ENCODE results near the gene CD9. TPM values are rescaled to one million over a fixed set of nuclear protein-coding genes. Genes with fewer than 3 reads are reported as not detected.
A peak's percentile ranks its signal among the peaks of the same experiment; 100 is the strongest.

Gene CD9
- total RNA-seq, 2 experiments from 2014 or later, result 1.5 to 2.3 TPM

DNA sequence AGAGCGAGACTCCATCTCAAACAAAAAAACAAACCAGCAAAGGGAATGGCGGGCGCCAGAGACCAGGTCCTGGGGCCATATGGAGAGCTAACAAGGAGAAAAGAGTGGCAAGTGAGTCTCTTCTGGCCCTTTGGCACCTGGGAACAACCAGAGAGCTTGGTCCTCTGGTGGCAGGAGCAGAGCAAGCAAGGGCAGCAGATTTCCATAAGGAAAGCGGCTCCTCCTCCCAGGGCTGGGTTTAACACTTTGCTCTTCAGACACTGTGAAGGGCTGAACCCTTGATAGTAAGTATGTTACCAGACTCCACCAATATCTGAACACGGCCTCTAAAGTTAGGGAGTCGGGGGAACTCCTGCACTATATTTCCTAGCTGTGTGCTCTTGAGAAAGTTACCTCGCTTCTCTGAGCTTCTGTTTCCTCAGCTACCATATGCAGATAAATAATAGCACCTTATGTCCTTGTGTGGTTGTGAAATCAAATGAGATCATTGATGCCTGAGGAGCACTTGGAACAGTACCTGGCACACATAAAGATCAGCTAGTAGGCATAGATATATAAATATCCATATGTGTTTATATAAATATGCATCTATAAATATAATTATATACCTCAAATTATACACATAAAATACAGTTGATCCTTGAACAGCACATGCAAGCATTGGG, 76.9 kb downstream of the CD9 start:
- Mint-ChIP-seq H3K4me3 (no peak overlapping the region), H3K36me3 (no peaks in the 10 kb centered on the region), H3K4me1 (ENCODE audit: low read depth) (peaks cover 19% of the 10 kb centered on the region), H3K9me3 (no peaks in the 10 kb centered on the region), H3K27ac (peak overlapping the region; percentile 28), H3K27me3 (peaks cover 39% of the 10 kb centered on the region)
- DNase-seq, result no peak
- ChIA-PET POLR2A (interaction anchor here (1.4 kb wide), 1 partner anchor 77 kb away, joined by 3 read pairs; the partner anchor contains the start of gene CD9), CTCF (interaction anchor here (0.6 to 10.0 kb wide), 10 partner anchors 10 to 288 kb away, joined by 3 to 255 read pairs (median 10); partner anchors contain the start of gene CD9)
- intact Hi-C loops (cut with micrococcal nuclease), result loop anchor here (5.0 kb wide), 1 partner anchor 45 kb away; no protein-coding TSS in a partner anchor

DNA sequence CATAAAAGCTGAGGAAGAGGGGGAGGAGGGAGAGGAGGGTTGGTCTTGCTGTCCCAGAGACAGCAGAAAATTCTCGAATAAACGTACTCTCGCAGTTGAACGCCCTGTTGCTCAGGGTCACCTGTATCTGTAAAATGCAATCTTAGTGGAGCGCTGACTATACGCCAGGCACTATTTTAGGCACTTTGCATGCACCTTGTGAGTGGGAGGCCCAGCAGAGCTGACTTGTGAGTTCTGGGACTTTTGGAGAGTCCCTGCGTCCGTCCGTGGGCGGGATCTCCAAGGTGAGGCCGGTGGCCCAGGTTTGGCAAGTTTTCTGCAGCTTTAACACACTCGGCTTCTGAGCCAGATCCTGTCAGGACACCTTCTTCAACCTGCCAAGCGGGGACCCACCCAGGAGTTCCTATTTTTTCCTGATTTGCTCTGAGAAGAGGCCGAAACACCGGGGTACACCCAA, 77.8 kb downstream of the CD9 start:
- peak; percentile 73 for DNase-seq
- POLR2A ChIA-PET, result interaction anchor here (1.4 kb wide), 1 partner anchor 78 kb away, joined by 3 read pairs; the partner anchor contains the start of gene CD9
- intact Hi-C loops (cut with micrococcal nuclease), result loop anchor here (1.0 to 5.0 kb wide), 3 partner anchors 46 to 215 kb away; no protein-coding TSS in a partner anchor
- Mint-ChIP-seq H3K27ac (no peak overlapping the region), H3K27me3 (peaks cover 39% of the 10 kb centered on the region), H3K4me3 (peak overlapping the region; percentile 74), H3K36me3 (no peaks in the 10 kb centered on the region), H3K9me3 (no peaks in the 10 kb centered on the region), H3K4me1 (ENCODE audit: low read depth) (peaks cover 9% of the 10 kb centered on the region)
- CTCF ChIA-PET, result interaction anchor here (0.6 to 10.0 kb wide), 15 partner anchors 10 to 289 kb away, joined by 4 to 255 read pairs (median 6); partner anchors contain the start of gene CD9

DNA sequence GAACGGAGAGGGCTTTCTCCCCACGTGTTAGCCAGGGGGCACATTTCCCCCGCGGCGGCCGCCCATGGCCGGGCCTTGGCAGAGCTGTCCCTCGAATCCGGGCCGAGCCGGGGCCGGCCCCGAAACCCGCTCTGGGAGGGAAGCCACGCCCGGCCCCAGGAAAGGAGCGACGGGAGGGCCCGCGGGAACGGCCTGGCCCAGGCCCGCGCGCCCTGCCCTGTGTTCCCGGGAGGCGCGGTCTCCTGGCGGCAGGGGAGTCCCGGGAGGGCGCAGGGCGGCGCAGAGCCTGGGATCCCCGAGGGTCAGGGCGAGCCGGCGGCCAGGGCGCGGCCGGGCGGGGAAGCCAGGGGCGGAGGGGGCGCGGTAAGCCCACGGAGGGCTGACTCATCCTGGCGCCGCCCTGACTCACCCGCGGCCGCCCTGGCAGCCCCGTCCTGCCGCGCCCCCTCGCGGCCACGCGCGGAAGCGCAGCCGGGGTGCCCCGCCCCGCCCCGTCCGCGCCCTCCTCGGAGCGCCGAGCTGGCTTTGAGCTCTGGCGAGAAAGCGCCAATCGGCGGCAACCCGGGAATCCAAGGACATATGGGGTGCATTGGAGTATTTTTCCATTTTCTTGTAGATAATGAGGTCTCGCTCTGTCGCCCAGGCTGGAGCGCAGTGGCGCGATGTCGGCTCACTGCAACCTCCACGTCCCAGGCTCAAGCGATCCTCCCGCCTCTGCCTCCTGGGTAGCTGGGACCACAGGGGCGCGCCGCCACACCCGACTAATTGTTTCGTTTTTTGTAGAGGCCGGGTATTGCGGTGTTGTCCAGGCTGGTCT, 78.4 kb downstream of the CD9 start:
- peaks cover 6% of the 10 kb centered on the region for H3K4me1 Mint-ChIP-seq (ENCODE audit: low read depth)
- H3K27me3 Mint-ChIP-seq, result peaks cover 38% of the 10 kb centered on the region
- DNase-seq, result peak; percentile 88
- H3K4me3 Mint-ChIP-seq, result peak overlapping the region; percentile 74
- intact Hi-C loops (cut with micrococcal nuclease), result loop anchor here (1.0 to 5.0 kb wide), 3 partner anchors 46 to 215 kb away; no protein-coding TSS in a partner anchor
- H3K9me3 Mint-ChIP-seq, result no peaks in the 10 kb centered on the region
- H3K36me3 Mint-ChIP-seq, result no peaks in the 10 kb centered on the region
- ChIA-PET CTCF (interaction anchor here (0.6 to 10.0 kb wide), 33 partner anchors 9 to 723 kb away, joined by 3 to 255 read pairs (median 5); partner anchors contain the start of gene CD9), POLR2A (no interaction called here)
- no peak overlapping the region for H3K27ac Mint-ChIP-seq

DNA sequence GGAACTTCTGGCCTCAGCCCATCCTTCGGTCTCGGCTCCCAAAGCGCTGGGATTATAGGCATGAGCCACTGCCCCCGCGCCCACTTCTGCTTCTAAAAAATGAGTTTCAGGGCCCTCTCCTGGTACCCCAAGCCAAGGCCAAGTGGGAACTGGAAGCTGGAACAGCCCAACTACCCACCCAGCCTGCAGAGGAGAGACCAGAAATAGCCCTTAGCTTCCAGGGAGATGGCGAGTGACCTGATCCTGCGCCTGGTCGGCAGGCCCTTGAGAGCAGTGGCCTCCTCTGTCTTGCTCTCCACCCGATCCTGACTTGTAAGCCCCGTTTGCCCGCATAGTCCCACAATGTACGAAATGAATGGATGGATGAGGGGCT, 79.0 kb downstream of the CD9 start:
- no peaks in the 10 kb centered on the region for H3K36me3 Mint-ChIP-seq
- POLR2A ChIA-PET, result no interaction called here
- peaks cover 6% of the 10 kb centered on the region for H3K4me1 Mint-ChIP-seq (ENCODE audit: low read depth)
- no peaks in the 10 kb centered on the region for H3K9me3 Mint-ChIP-seq
- no peak overlapping the region for H3K27ac Mint-ChIP-seq
- CTCF ChIA-PET, result interaction anchor here (0.6 to 10.0 kb wide), 30 partner anchors 8 to 722 kb away, joined by 3 to 255 read pairs (median 5); partner anchors contain the start of gene CD9
- no peak overlapping the region for H3K4me3 Mint-ChIP-seq
- DNase-seq, result no peak
- H3K27me3 Mint-ChIP-seq, result peaks cover 38% of the 10 kb centered on the region
- intact Hi-C loops (cut with micrococcal nuclease), result loop anchor here (5.0 kb wide), 1 partner anchor 47 kb away; no protein-coding TSS in a partner anchor

DNA sequence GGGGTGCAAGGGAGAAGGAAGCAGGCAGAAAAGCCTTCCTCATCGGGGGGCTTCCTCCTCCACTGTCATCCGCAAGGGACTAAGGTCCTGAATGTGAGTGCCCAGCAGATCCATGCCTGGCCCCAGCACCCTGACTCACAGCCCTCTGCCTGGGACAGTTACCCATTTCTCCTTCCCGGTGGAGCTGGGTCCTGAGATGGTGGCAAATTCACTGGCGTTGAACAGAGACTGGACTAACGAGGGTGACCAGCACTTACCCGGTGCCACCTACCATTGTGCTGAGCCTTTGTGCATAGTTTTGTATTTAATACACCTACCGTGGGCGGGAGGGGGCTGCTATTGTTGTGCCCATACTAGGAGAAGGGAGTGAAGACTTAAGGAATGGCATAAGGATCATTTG, 79.4 kb downstream of the CD9 start:
- Mint-ChIP-seq H3K4me3 (no peak overlapping the region), H3K9me3 (no peaks in the 10 kb centered on the region), H3K4me1 (ENCODE audit: low read depth) (peaks cover 6% of the 10 kb centered on the region), H3K36me3 (no peaks in the 10 kb centered on the region), H3K27ac (no peak overlapping the region), H3K27me3 (peaks cover 38% of the 10 kb centered on the region)
- ChIA-PET POLR2A (no interaction called here), CTCF (interaction anchor here (0.8 to 10.0 kb wide), 14 partner anchors 8 to 291 kb away, joined by 3 to 255 read pairs (median 9); partner anchors contain the start of gene CD9)
- intact Hi-C loops (cut with micrococcal nuclease), result loop anchor here (5.0 kb wide), 1 partner anchor 47 kb away; no protein-coding TSS in a partner anchor
- DNase-seq, result no peak

DNA sequence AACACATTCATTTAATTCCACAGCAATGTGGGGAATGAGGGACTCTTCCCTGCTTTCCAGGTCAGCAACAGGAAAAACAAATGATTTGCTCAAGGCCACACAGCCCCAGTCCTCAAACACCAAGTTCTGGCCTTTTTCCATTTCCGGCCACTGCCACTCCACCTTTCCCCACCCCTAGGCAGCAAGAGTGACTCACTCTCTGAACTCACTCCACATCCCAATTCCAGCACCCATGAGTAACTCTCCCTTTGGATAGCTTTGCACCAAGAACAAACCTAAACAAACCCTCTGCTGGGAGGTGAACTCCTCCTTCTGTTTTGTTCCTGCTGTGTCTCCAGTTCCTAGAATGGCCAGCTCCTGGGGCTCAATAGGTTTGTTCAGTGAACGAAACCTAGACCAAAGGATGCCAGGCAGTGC, 79.9 kb downstream of the CD9 start:
- no peak for DNase-seq
- H3K27me3 Mint-ChIP-seq, result peaks cover 38% of the 10 kb centered on the region
- H3K36me3 Mint-ChIP-seq, result no peaks in the 10 kb centered on the region
- CTCF ChIA-PET, result interaction anchor here (0.8 to 10.0 kb wide), 6 partner anchors 85 to 291 kb away, joined by 3 to 255 read pairs (median 18); no protein-coding TSS in a partner anchor
- POLR2A ChIA-PET, result no interaction called here
- no peak overlapping the region for H3K27ac Mint-ChIP-seq
- no peaks in the 10 kb centered on the region for H3K9me3 Mint-ChIP-seq
- intact Hi-C loops (cut with micrococcal nuclease), result no loop called here
- H3K4me3 Mint-ChIP-seq, result no peak overlapping the region
- peaks cover 9% of the 10 kb centered on the region for H3K4me1 Mint-ChIP-seq (ENCODE audit: low read depth)

DNA sequence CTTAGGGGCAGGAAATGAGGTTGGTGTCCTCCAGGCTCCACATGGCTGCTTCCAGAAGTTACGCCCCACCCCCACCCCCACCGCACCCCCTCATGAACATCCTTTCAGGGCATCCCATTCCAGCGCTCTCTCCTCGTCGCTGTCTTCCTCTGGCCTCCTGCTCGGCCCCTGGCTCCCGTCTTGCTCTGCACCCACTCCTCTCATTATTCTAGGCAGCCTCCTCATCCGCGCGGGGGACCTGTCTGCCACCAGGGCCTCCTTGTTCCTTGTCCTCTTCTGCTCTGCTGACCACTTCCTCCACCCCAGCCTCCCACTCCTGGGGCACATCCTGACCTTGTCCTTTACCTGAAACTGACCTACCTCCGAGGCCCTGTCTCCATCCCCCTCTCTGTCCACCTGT, 80.5 kb downstream of the CD9 start:
- intact Hi-C loops (cut with micrococcal nuclease), result no loop called here
- DNase-seq, result no peak
- ChIA-PET CTCF (interaction anchor here (3.6 to 10.0 kb wide), 3 partner anchors 86 to 220 kb away, joined by 16 to 255 read pairs (median 19); no protein-coding TSS in a partner anchor), POLR2A (no interaction called here)
- H3K4me1 Mint-ChIP-seq (ENCODE audit: low read depth), result peaks cover 10% of the 10 kb centered on the region
- no peaks in the 10 kb centered on the region for H3K9me3 Mint-ChIP-seq
- peaks cover 38% of the 10 kb centered on the region for H3K27me3 Mint-ChIP-seq
- H3K27ac Mint-ChIP-seq, result no peak overlapping the region
- no peak overlapping the region for H3K4me3 Mint-ChIP-seq
- H3K36me3 Mint-ChIP-seq, result no peaks in the 10 kb centered on the region

DNA sequence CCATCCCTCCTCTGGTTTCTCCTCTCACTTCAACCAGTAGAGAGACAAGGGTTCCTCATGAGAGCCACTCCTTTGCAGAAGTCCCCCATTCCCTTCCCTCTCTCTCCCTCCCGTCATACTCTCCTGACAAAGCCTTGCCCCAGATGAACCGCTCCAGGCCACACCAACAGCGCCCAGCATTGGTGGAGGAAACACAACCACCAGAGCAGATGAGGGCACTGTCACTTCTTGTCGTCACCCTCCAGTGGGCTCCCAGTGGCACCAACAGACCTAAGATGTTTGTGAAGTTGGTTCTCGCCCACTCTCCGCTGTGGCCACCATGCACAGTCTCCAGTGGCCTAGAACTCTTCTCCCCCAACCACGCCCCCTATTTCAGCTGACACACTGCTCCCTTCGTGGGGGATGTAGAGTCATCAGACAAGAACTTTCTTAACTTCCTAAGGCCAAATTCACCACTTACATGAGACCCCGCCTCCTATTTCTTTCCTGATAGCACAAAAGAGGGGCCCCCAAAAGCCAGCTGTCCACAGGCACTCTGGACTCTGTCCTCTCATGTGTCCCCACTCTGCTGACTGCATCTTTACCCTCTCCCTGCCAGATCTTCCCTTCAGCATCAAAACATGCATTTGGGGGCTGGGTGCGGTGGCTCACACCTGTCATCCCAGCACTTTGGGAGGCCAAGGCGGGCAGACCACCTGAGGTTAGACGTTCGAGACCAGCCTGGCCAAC, 81.0 kb downstream of the CD9 start:
- ChIA-PET CTCF (interaction anchor here (8.8 kb wide), 1 partner anchor 86 kb away, joined by 131 read pairs; no protein-coding TSS in a partner anchor), POLR2A (no interaction called here)
- intact Hi-C loops (cut with micrococcal nuclease), result no loop called here
- DNase-seq, result no peak
- Mint-ChIP-seq H3K27me3 (peaks cover 38% of the 10 kb centered on the region), H3K9me3 (no peaks in the 10 kb centered on the region), H3K4me3 (no peak overlapping the region), H3K36me3 (no peaks in the 10 kb centered on the region), H3K4me1 (ENCODE audit: low read depth) (peaks cover 10% of the 10 kb centered on the region), H3K27ac (no peak overlapping the region)

DNA sequence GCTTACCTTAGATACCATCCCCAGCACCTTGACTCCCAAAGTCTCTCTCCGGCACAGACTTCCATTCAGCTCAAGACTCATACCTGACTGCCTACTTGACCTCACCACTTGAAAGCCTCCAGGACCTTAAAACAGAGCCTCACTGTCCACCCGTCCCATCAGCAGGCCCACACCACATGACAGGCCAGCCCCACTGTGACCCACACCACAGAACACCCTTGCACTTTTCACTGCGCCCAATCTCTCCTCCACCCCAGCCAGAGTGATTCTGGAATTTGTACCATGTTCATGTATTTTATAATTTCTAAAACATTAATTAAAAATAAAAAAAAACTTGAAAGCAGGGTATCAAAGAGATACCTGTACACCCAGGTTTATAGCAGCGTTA, 82.2 kb downstream of the CD9 start:
- intact Hi-C loops (cut with micrococcal nuclease), result no loop called here
- Mint-ChIP-seq H3K4me1 (ENCODE audit: low read depth) (peaks cover 10% of the 10 kb centered on the region), H3K9me3 (no peaks in the 10 kb centered on the region), H3K27me3 (peaks cover 32% of the 10 kb centered on the region), H3K27ac (no peak overlapping the region), H3K36me3 (no peaks in the 10 kb centered on the region), H3K4me3 (no peak overlapping the region)
- DNase-seq, result no peak
- CTCF ChIA-PET, result interaction anchor here (8.8 kb wide), 1 partner anchor 87 kb away, joined by 131 read pairs; no protein-coding TSS in a partner anchor
- POLR2A ChIA-PET, result no interaction called here

DNA sequence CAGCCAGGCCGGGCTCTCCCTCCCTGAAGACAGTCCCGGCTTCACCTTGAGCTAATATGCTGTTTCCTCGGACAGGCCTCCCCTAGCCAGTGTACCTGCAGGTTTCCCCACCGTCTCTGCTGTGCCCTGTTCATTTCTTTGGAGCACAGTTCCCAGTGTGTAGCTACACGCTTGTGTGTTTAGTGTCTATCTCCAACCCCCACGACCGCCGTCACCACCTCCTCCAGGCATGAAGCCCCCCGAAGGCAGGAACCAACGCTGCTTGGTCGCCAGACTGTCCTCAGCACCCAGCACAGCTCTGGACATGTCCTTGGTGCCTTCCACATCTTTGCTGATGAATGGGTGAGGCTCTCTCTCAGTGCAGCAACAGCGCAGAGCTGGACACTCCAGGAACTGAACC, 84.1 kb downstream of the CD9 start:
- Mint-ChIP-seq H3K27ac (no peak overlapping the region), H3K36me3 (no peaks in the 10 kb centered on the region), H3K4me3 (no peak overlapping the region), H3K27me3 (peaks cover 27% of the 10 kb centered on the region), H3K4me1 (ENCODE audit: low read depth) (peaks cover 4% of the 10 kb centered on the region), H3K9me3 (no peaks in the 10 kb centered on the region)
- ChIA-PET POLR2A (no interaction called here), CTCF (interaction anchor here (0.6 to 8.8 kb wide), 20 partner anchors 9 to 295 kb away, joined by 3 to 131 read pairs (median 3); partner anchors contain the start of gene CD9)
- DNase-seq, result no peak
- intact Hi-C loops (cut with micrococcal nuclease), result loop anchor here (2.0 kb wide), 1 partner anchor 221 kb away; no protein-coding TSS in a partner anchor

DNA sequence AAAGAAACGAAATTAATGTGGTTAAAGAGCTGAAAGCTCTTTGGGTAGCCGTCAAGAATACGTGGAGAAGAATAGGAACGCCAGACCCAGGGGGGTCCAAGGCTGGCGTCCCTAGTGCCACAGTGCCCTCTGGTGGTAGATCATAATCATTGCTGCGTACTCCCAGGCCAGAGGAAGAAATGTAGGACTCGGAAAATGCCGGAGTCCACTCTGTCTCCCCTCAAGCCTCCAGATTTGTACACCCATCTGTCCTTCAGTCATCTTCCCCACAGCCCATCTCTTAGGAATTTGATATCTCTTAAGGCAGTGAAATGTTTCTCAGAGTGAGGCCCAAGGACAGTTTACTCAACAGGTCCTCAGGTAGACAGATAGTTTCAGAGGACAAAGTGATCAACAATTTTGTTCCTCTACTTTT, 84.9 kb downstream of the CD9 start:
- Mint-ChIP-seq H3K27me3 (peaks cover 19% of the 10 kb centered on the region), H3K4me1 (ENCODE audit: low read depth) (peaks cover 4% of the 10 kb centered on the region), H3K9me3 (no peaks in the 10 kb centered on the region)

More for the DNA sequence above, 84.9 kb downstream of the CD9 start:
- Mint-ChIP-seq H3K36me3 (no peaks in the 10 kb centered on the region), H3K4me3 (no peak overlapping the region), H3K27ac (peak overlapping the region; percentile 19)
- intact Hi-C loops (cut with micrococcal nuclease), result loop anchor here (1.0 to 2.0 kb wide), 2 partner anchors 222 to 297 kb away; no protein-coding TSS in a partner anchor
- ChIA-PET CTCF (interaction anchor here (0.6 to 8.8 kb wide), 19 partner anchors 10 to 297 kb away, joined by 3 to 131 read pairs (median 4); partner anchors contain the start of gene CD9), POLR2A (no interaction called here)
- peak; percentile 69 for DNase-seq

Measured in activated CD4-positive, alpha-beta memory T cell treated with anti-CD3 and anti-CD28 coated beads for 36 hours (primary cell).